Measurements from ENCODE around the gene A1CF. TPM values are rescaled to one million over a fixed set of nuclear protein-coding genes. Genes with fewer than 3 reads are reported as not detected.
"Not testable (repeated sequence)": the region's sequence is repeated elsewhere in the genome, so short reads cannot be mapped to it uniquely, and the experiment has no call there.

A1CF gene
- total RNA-seq, 2 experiments from 2014 or later = not detected

GRCh38 chr10:50908366-50908765 is 22.9 kb upstream of the A1CF start:
- ChIA-PET POLR2A (no interaction called here), CTCF (no interaction called here)
- Histone ChIP-seq H3K36me3 (ENCODE audit: insufficient read depth, low read length) (no peaks in the 10 kb centered on the region), H3K27ac (ENCODE audit: low read depth in 1 of 2, low read length in 2 of 2) (no peak overlapping the region), H3K27me3 (ENCODE audit: control insufficient read depth in 1 of 2, insufficient read depth in 2 of 2, low read length in 2 of 2) (no peaks in the 10 kb centered on the region), H3K4me3 (ENCODE audit: low read length) (no peak overlapping the region), H3K4me1 (ENCODE audit: insufficient read depth, low read length) (no peaks in the 10 kb centered on the region), H3K9me3 (ENCODE audit: control insufficient read depth in 1 of 2, insufficient read depth in 1 of 2, low read length in 2 of 2) (no peaks in the 10 kb centered on the region)
- Mint-ChIP-seq H3K27me3 (no peaks in the 10 kb centered on the region), H3K4me1 (ENCODE audit: low read depth) (no peaks in the 10 kb centered on the region), H3K36me3 (ENCODE audit: low read depth) (no peaks in the 10 kb centered on the region), H3K27ac (no peak overlapping the region), H3K4me3 (no peak overlapping the region), H3K9me3 (peaks cover 2% of the 10 kb centered on the region)
- DNase-seq (no peak), ATAC-seq (ENCODE audit: poor library complexity) (no peak)
- intact Hi-C loops (cut with DNase I, micrococcal nuclease) = no loop called here
- TF ChIP-seq CTCF (IDR thresholded peaks at IDR 0.05) = no peak

- DNase-seq; ATAC-seq (ENCODE audit: poor library complexity); H3K4me3 Mint-ChIP-seq; intact Hi-C loops (cut with DNase I, micrococcal nuclease); H3K27me3 Mint-ChIP-seq; CTCF ChIA-PET; H3K27me3 ChIP-seq (ENCODE audit: control insufficient read depth in 1 of 2, insufficient read depth in 2 of 2, low read length in 2 of 2); H3K4me1 ChIP-seq (ENCODE audit: insufficient read depth, low read length); H3K27ac ChIP-seq (ENCODE audit: low read depth in 1 of 2, low read length in 2 of 2); H3K4me3 ChIP-seq (ENCODE audit: low read length); H3K9me3 Mint-ChIP-seq; H3K36me3 ChIP-seq (ENCODE audit: insufficient read depth, low read length); H3K36me3 Mint-ChIP-seq (ENCODE audit: low read depth); H3K4me1 Mint-ChIP-seq (ENCODE audit: low read depth); H3K9me3 ChIP-seq (ENCODE audit: control insufficient read depth in 1 of 2, insufficient read depth in 1 of 2, low read length in 2 of 2); H3K27ac Mint-ChIP-seq: not testable (repeated sequence)
- POLR2A ChIA-PET = interaction anchor here (1.0 kb wide), 1 partner anchor 12 kb away, joined by 3 read pairs; no protein-coding TSS in a partner anchor
Measured at GRCh38 chr10:50905797-50906196, 20.4 kb upstream of the A1CF start.

- Mint-ChIP-seq H3K4me3 (no peak overlapping the region), H3K36me3 (ENCODE audit: low read depth) (no peaks in the 10 kb centered on the region), H3K27ac (no peak overlapping the region), H3K9me3 (no peaks in the 10 kb centered on the region), H3K27me3 (peaks cover 26% of the 10 kb centered on the region), H3K4me1 (ENCODE audit: low read depth) (no peaks in the 10 kb centered on the region)
- intact Hi-C loops (cut with DNase I, micrococcal nuclease) = no loop called here
- Histone ChIP-seq H3K27me3 (ENCODE audit: control insufficient read depth in 1 of 2, insufficient read depth in 2 of 2, low read length in 2 of 2) (peaks cover 0 to 12% of the 10 kb centered on the region in 2 experiments), H3K4me3 (ENCODE audit: low read length) (no peak overlapping the region), H3K27ac (ENCODE audit: low read depth in 1 of 2, low read length in 2 of 2) (no peak overlapping the region), H3K9me3 (ENCODE audit: control insufficient read depth in 1 of 2, insufficient read depth in 1 of 2, low read length in 2 of 2) (no peaks in the 10 kb centered on the region), H3K4me1 (ENCODE audit: insufficient read depth, low read length) (no peaks in the 10 kb centered on the region), H3K36me3 (ENCODE audit: insufficient read depth, low read length) (no peaks in the 10 kb centered on the region)
- POLR2A ChIA-PET = no interaction called here
- CTCF ChIA-PET = no interaction called here
- ATAC-seq (ENCODE audit: poor library complexity) = no peak
- DNase-seq = no peak
- no peak for TF ChIP-seq CTCF (IDR thresholded peaks at IDR 0.05)
Measured at GRCh38 chr10:50896721-50897120, 11.3 kb upstream of the A1CF start.

DNA sequence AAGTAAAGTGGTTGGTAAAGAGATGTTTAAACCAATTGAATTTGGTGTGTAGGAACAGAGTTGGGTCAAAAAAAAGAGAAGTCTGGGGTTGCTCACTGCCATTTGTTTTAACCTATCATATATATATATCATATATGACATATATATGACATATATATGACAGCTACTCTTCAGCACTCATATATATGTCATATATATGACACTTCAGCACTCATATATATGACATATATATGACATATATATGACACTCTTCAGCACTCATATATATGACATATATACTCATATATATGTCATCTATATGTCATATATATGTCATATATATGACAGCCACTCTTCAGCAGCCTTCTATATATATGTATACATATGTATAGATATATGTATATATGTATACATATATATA is 8.9 kb upstream of the A1CF start:
- intact Hi-C loops (cut with DNase I, micrococcal nuclease) = no loop called here
- H3K27ac Mint-ChIP-seq = no peak overlapping the region
- no peak overlapping the region for H3K4me3 Mint-ChIP-seq
- no peaks in the 10 kb centered on the region for H3K4me1 ChIP-seq (ENCODE audit: insufficient read depth, low read length)
- no peaks in the 10 kb centered on the region for H3K36me3 Mint-ChIP-seq (ENCODE audit: low read depth)
- no peaks in the 10 kb centered on the region for H3K4me1 Mint-ChIP-seq (ENCODE audit: low read depth)
- DNase-seq = no peak
- H3K27me3 Mint-ChIP-seq = peaks cover 24% of the 10 kb centered on the region
- no peaks in the 10 kb centered on the region for H3K36me3 ChIP-seq (ENCODE audit: insufficient read depth, low read length)
- H3K27me3 ChIP-seq (ENCODE audit: control insufficient read depth in 1 of 2, insufficient read depth in 2 of 2, low read length in 2 of 2) = peaks cover 0 to 7% of the 10 kb centered on the region in 2 experiments
- H3K4me3 ChIP-seq (ENCODE audit: low read length) = no peak overlapping the region
- no peak overlapping the region for H3K27ac ChIP-seq (ENCODE audit: low read depth in 1 of 2, low read length in 2 of 2)
- H3K9me3 Mint-ChIP-seq = no peaks in the 10 kb centered on the region
- ATAC-seq (ENCODE audit: poor library complexity) = no peak
- no peaks in the 10 kb centered on the region for H3K9me3 ChIP-seq (ENCODE audit: control insufficient read depth in 1 of 2, insufficient read depth in 1 of 2, low read length in 2 of 2)
- ChIA-PET POLR2A (no interaction called here), CTCF (no interaction called here)
- no peak for TF ChIP-seq CTCF (IDR thresholded peaks at IDR 0.05)

Measured in CD4-positive, alpha-beta T cell (primary cell).